Activated CD8-positive, alpha-beta memory T cell treated with anti-CD3 and anti-CD28 coated beads for 36 hours (primary cell): ENCODE results near the gene ESR1. TPM values are rescaled to one million over a fixed set of nuclear protein-coding genes. Genes with fewer than 3 reads are reported as not detected.
"Not testable (repeated sequence)": the region's sequence is repeated elsewhere in the genome, so short reads cannot be mapped to it uniquely, and the experiment has no call there.

Source experiments
- CTCF ChIA-PET: fragments of 350-600 bp; sonication (Branson Sonifier 250); formaldehyde crosslinking; loops from one replicate; lab custom pipeline; 2021; ENCODE audit warnings: antibody characterized with exemption; lab: Charles Lee
- POLR2A ChIA-PET: fragments of 350-600 bp; sonication (Branson Sonifier 250); formaldehyde crosslinking; loops from one replicate; lab custom pipeline; 2021; ENCODE audit warnings: antibody characterized with exemption; lab: Charles Lee
- total RNA-seq, 2 experiments: library from RNA; stranded (reverse); gene quantifications; one replicate each; pipeline ENCODE4 v1.2.3, GENCODE V29; 2021

The ESR1 gene
- total RNA-seq, 2 experiments from 2014 or later, result 0.02 to 0.15 TPM

- ChIA-PET CTCF (no interaction called here), POLR2A (no interaction called here)
These were observed 151.6 kb downstream of the ESR1 start for GRCh38 chr6:151959086-151959485.

GRCh38 chr6:151961809-151962208, 154.3 kb downstream of the ESR1 start:
- ChIA-PET POLR2A (no interaction called here), CTCF (no interaction called here)

DNA sequence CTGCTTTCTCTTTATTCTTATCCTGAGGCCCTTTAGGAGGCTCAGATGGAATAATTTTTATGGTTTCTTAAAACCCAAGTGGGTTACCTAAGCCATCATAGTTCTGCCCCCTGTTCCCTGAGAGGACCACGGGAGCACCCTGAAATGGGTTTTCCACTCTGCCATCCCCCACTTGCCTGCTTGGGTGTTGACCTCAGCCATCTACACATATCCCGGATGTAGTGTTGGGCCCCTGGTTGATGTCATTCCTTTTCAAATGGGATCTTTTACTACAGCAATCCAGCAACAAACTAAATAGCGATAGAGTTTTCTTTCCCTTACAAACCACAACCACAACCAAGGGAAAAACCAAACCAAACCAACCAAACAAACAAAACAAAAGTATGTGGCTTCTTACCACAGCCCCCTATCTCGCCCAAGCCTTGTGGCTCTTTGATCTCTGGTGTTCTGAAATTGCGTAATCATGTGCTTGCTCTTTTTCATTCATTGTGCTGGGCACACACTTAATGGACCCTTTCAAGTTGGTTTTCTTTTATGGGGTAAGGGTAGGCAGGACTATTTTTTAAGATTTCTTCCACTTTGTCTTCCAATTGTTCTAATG, 154.9 kb downstream of the ESR1 start:
- ChIA-PET CTCF (no interaction called here), POLR2A (no interaction called here)

GRCh38 chr6:151963001-151963400, 155.5 kb downstream of the ESR1 start:
- ChIA-PET CTCF (no interaction called here), POLR2A (no interaction called here)

- POLR2A ChIA-PET, CTCF ChIA-PET: not testable (repeated sequence)
These were observed 156.9 kb downstream of the ESR1 start for GRCh38 chr6:151964412-151964811.

GRCh38 chr6:151974061-151974617, 166.7 kb downstream of the ESR1 start:
- ChIA-PET POLR2A (no interaction called here), CTCF (no interaction called here)

DNA sequence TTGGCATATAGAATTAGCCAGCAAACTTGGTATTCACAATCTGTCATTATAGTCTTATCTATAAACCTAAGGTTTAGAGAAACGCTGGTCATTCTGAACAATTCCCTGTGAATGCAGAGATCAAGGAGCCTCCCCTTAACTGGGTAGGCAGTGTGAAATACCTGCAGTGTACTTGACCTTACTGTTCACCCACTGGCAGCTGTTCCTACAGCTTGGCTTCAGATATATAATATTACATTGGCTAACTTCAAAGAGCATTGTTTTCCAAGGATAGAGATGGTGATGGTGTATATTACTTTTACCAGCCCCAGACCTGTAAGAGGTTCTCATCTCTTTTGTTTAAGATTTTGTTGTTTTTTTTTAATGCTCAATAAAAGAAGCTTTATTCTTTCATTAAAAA, 168.3 kb downstream of the ESR1 start:
- CTCF ChIA-PET, result no interaction called here
- POLR2A ChIA-PET, result no interaction called here

DNA sequence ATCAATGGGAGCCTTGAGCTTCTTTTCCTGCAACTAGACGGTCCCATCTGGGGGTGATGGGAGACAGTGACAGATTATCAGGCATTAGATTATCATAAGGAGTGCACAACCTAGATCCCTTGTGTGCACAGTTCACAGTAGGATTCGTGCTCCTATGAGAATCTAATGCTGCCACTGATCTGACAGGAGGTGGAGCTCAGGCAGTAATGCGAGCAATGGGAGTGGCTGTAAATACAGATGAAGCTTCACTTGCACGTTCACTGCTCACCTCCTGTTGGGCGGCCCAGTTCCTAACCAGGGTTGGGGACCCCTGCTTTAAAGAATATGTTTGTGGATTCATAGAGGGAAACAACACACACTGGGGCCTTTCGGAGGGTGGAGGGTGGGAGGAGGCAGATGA, 180.7 kb downstream of the ESR1 start:
- CTCF ChIA-PET, POLR2A ChIA-PET: not testable (repeated sequence)

DNA sequence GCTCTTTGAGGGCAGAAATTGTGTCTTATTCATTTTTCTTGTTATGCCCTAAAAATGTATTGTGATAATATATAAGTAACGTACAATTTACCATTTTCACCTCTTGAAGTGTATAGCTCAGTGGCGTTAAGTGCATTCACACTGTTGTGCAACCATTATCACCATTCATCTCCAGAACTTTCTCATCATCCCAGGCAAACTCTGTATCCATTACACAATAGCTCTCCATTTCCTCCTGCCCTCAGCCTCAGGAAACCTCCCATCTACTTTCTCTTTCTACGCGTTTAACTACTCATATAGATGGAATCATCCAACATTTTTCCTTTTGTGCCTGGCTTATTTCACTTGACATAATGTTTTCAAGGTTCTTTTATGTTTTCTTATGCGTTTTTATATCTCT, 184.6 kb downstream of the ESR1 start:
- ChIA-PET CTCF (no interaction called here), POLR2A (no interaction called here)

- ChIA-PET POLR2A (no interaction called here), CTCF (no interaction called here)
These were observed 185.9 kb downstream of the ESR1 start for GRCh38 chr6:151993364-151993763.

- POLR2A ChIA-PET, result no interaction called here
- CTCF ChIA-PET, result no interaction called here
These were observed 191.3 kb downstream of the ESR1 start for GRCh38 chr6:151998784-151999183.

DNA sequence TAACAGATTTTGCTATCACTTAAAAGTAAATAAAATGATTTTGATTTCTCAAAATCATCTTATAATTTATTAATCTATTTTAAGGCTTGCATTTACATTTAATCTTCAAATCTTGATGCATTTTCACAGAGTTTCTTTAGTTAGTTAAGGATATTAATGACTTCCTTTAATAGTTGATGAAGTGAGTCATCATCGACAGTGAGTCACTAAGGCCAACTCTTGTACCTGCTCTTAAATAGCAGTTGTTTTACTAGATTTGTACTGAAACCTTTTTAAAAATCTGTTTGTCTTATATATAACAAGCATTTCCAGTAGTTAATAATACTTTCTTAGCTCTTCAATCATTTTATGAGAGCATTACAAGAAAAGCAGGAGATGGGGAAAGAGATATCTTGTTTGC, 191.7 kb downstream of the ESR1 start:
- ChIA-PET POLR2A (no interaction called here), CTCF (no interaction called here)

DNA sequence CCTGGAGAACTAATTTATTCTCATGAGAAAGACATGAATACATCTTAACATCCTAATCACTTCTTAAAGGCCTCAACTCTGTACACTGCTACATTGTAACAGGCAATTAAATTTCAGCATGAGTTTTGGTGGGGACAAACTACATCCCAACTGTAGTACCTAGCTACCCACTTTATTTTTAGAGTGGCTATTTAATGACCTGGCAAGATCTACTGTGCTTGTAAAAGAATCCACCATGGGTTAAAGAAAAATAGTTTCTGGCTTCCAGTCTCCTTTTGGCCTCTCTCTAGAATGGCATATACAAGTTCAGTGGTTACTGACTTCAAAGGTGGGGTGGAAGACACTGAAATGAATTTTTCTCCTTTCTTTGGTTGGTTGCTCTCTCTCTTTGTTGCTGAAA, 193.9 kb downstream of the ESR1 start:
- CTCF ChIA-PET, result no interaction called here
- POLR2A ChIA-PET, result no interaction called here

DNA sequence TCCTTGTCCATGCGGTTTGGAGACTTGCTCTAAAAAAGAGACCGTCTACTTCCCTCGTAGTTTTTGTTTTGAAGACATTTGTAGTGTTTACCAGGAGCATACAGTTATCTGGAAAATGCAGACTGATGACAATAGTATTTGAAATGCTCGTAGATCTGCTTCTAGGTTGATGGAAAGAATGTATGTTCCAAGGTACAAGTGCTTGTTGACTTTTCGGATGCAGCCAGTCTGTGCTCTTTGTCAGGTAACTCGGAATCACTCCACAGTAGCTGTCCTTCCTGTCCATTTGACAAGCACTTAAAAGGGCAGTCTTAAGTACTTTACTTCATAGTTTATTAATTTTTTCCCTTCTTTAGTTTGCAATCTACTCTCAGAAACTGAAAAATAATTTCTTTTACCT, 194.8 kb downstream of the ESR1 start:
- ChIA-PET POLR2A (no interaction called here), CTCF (no interaction called here)

GRCh38 chr6:152004036-152004566, 196.6 kb downstream of the ESR1 start:
- ChIA-PET CTCF (no interaction called here), POLR2A (no interaction called here)

DNA sequence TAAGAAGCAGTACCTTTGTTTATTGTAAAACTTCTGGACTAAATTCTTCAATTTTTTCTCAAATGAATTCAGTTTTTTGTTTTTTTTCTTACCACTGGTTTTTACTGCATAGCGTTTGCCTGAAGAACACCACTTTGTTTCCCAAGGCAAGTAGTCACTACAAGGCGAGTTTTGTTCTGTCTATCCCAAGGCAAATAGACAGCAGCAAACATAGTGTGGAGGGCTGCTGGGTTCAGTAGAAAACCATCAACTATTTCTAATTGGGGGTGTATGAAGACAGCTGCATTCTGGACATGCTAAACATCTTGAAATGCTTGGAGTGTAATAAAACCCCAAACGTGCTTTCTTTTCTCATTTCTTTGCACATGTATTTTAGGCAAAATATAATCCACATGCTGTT, 197.4 kb downstream of the ESR1 start:
- POLR2A ChIA-PET, result no interaction called here
- CTCF ChIA-PET, result no interaction called here

- ChIA-PET CTCF (no interaction called here), POLR2A (no interaction called here)
These were observed 201.3 kb downstream of the ESR1 start for GRCh38 chr6:152008779-152009178.

DNA sequence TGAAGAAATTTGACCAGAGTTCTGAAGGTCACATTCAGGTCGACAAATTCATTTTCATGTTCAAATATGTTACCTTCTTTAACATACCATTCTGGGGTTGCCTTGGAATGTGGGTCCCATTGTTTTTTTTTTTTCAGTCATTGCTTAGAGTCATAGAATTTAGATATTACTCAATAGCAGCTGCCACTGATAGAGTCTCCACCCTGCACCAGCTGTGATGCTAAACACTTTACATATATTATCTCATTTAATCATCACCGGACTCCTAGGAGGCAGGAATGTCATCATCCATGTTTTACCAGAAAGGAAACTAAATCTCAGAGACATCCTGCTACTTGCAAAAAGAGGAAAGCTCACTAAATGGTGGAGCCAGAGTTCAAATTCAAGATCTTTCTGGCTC, 204.7 kb downstream of the ESR1 start:
- ChIA-PET CTCF (no interaction called here), POLR2A (no interaction called here)

GRCh38 chr6:152018876-152019275, 211.4 kb downstream of the ESR1 start:
- ChIA-PET POLR2A (no interaction called here), CTCF (no interaction called here)

DNA sequence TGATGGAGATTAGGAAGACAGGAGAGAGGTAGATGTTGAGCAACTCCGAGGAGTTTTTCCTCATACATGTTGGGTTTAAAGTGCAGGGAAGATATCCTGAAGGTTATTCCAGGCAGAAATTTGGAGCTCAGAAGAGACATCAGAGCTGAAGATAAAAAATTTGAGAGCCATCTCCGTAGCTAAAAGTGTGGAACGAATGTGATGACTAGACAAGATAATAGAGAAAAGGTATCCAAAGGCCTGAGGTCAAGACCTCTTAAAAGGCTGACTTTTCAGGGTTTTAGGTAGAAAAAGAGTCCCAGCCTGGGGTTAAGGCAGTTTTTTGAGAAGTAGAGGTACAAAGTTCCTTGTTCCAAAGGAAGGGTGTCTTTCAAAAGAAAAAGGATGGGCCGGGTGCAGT, 214.8 kb downstream of the ESR1 start:
- ChIA-PET POLR2A (no interaction called here), CTCF (no interaction called here)

DNA sequence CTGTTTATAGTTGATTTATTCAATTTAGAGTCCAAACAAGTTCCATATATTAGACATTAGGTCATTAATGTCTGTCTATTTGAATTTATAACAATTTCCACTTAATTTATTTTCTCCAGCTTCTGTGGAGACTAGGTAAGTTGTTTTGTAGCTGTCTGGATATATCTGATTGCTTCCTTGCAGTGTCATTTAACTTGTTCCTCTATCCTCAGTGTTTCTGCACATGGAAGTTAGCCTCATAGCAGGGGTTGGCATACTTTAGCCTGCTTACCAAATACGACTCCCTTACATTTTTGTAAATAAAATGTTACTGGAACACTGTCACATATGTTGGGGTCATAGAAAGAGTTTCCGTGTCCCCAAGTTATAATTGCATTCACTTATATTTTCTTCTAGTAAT, 216.1 kb downstream of the ESR1 start:
- CTCF ChIA-PET, result no interaction called here
- POLR2A ChIA-PET, result no interaction called here

DNA sequence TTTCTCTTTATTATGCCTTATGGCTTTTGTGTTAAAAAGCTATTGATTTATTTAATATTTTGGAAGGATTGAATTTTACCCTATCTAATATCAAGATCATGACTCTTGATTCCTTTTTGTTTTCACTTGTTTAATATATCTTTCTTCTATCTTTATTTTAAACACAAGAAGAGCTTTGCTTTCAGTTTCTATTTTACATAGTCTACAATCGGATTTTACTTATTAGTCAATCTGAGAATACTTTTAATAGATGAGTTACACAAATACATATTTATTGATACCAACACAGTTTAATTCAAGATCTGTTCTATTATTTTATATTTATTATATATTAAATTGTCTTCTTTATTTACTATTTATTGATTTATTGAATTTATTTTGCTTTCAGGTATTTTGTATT, 218.8 kb downstream of the ESR1 start:
- ChIA-PET POLR2A (no interaction called here), CTCF (no interaction called here)
